ENCODE results near the gene ENOX1. TPM values are rescaled to one million over a fixed set of nuclear protein-coding genes. Genes with fewer than 3 reads are reported as not detected.
A peak's percentile ranks its signal among the peaks of the same experiment; 100 is the strongest.

The ENOX1 gene
- total and polyA plus RNA-seq, 7 donors, result 0.34 to 7.1 (median 1.1) TPM

DNA sequence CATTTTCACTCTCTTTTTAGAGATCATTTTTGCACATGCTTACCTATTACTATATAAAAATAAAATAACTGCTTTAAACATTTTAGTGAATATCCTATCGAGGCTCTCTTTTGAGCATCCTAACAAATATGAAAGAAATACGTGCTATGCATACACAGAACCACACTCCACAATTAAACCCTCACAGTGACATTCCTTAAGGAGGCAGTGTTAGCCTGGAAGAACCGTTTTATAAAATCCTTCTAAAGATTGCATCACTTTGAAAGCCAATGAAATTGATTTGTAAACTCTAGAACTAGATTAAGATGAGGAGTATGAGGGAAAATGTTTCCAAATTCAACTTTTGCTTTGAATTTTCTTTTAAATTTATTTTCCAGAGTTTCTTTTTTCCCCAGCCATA is 11.1 kb upstream of the ENOX1 start:
- no peak overlapping the region for H3K27ac ChIP-seq
- DNase-seq (no peak), ATAC-seq (no peak)
- intact Hi-C loops (cut with DNase I), result no loop called here
- H3K27me3 ChIP-seq (ENCODE audit: insufficient read depth in 3 of 3, low read length in 2 of 3), result no peaks in the 10 kb centered on the region
- 72 to 76% (median 75%) methylated on average over 3 of the region's 3 CpGs for WGBS, 3 donors
- no peaks in the 10 kb centered on the region for H3K36me3 ChIP-seq (ENCODE audit: insufficient read depth in 1 of 2, low read depth in 1 of 2)
- TF ChIP-seq, protein P1, sequence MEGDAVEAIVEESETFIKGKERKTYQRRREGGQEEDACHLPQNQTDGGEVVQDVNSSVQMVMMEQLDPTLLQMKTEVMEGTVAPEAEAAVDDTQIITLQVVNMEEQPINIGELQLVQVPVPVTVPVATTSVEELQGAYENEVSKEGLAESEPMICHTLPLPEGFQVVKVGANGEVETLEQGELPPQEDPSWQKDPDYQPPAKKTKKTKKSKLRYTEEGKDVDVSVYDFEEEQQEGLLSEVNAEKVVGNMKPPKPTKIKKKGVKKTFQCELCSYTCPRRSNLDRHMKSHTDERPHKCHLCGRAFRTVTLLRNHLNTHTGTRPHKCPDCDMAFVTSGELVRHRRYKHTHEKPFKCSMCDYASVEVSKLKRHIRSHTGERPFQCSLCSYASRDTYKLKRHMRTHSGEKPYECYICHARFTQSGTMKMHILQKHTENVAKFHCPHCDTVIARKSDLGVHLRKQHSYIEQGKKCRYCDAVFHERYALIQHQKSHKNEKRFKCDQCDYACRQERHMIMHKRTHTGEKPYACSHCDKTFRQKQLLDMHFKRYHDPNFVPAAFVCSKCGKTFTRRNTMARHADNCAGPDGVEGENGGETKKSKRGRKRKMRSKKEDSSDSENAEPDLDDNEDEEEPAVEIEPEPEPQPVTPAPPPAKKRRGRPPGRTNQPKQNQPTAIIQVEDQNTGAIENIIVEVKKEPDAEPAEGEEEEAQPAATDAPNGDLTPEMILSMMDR (IDR thresholded peaks at IDR 0.05), result no peak
- no peaks in the 10 kb centered on the region for H3K4me1 ChIP-seq
- H3K9me3 ChIP-seq, result no peaks in the 10 kb centered on the region
- no peak overlapping the region for H3K4me3 ChIP-seq

DNA sequence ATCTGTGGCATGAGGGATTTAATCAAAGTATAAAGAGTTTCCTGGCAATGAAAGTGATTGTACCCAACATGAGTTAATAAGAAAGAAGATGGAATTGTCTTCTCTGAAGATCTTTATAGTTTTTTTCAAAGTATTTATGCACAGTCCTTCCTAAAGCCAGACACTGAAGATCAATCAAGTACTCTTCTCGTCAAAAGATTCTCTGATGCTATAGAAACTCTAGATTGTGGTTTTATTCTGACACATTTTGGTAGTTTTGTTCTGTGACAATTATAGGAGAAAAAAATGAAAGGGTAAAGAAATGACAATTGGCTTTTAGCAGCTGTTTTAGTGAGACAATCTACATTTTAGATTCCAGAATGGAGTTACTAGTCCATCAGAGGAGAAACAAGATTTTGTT is 10.4 kb upstream of the ENOX1 start:
- TF ChIP-seq, protein P1 (IDR thresholded peaks at IDR 0.05), result no peak
- Histone ChIP-seq H3K9me3 (no peaks in the 10 kb centered on the region), H3K4me3 (no peak overlapping the region), H3K4me1 (no peaks in the 10 kb centered on the region), H3K27me3 (ENCODE audit: insufficient read depth in 3 of 3, low read length in 2 of 3) (no peaks in the 10 kb centered on the region), H3K27ac (no peak overlapping the region), H3K36me3 (ENCODE audit: insufficient read depth in 1 of 2, low read depth in 1 of 2) (no peaks in the 10 kb centered on the region)
- no peak for DNase-seq
- no peak for ATAC-seq
- WGBS, 3 donors, result 87 to 100% (median 94%) methylated on average over 1 of the region's 1 CpG
- intact Hi-C loops (cut with DNase I), result no loop called here

DNA sequence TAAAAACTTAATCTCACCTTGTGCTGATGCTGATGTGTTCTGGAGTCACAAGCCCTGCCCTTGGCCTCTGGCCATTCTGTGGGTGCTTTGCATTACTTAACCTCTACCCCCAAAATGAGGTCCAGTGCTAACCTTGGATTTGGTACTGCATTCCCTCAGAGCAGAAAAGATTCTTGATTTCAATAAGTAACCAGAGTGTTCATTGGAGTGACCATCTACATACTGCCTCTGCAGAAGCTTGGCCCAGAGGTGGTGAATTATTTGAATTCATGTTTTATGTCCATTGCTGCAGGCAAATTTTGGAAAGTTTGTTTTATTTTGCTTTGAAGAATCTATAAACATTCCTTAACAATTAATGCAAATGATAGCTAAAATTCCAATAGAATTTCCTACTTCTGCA is 7.6 kb upstream of the ENOX1 start:
- no peaks in the 10 kb centered on the region for H3K27me3 ChIP-seq (ENCODE audit: insufficient read depth in 3 of 3, low read length in 2 of 3)
- TF ChIP-seq, protein P1 (IDR thresholded peaks at IDR 0.05), result no peak
- H3K27ac ChIP-seq, result no peak overlapping the region
- intact Hi-C loops (cut with DNase I), result no loop called here
- no peak overlapping the region for H3K4me3 ChIP-seq
- ATAC-seq (no peak), DNase-seq (no peak)
- H3K36me3 ChIP-seq (ENCODE audit: insufficient read depth in 1 of 2, low read depth in 1 of 2), result no peaks in the 10 kb centered on the region
- no peaks in the 10 kb centered on the region for H3K4me1 ChIP-seq
- no peaks in the 10 kb centered on the region for H3K9me3 ChIP-seq

DNA sequence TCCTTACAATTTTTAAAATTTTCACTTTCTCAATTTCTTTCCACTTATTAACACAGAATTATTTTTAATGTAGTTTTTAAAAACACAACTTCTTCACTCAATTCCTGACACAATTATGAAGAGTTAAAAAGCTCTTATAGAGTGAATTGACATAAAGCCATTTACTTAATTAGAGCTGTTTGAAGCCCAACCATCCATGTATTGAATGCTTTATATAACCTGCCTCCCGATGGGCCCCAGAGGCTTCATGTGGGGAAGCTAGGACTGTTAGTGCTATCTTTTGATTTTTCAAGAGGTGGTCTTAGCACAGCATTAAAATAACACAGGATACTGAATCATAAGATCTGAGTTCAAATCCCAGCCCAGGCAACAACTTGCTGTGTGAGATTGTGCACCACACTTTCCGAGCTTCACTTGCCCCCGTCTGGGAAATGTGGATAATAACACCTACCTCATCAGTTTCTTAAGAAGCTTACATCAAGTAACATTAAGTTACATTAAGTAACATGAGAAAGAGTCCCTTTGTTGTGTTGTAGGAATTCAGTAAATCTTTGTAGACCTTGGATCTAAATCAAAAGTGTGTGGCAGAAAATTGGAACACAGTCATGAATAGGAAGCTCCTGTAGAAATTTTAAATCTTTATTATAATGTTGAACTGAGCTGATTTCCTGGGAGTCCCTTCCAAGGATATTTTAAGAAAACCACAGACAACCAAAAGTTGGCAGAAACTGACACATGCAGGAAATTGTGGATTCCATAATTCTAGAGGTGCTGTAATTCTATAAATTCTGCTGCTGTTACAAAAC is 5.5 kb upstream of the ENOX1 start:
- ATAC-seq (no peak), DNase-seq (no peak)
- TF ChIP-seq, protein P1 (IDR thresholded peaks at IDR 0.05), result no peak
- WGBS, 3 donors, result 76 to 83% (median 78%) methylated on average over 3 of the region's 3 CpGs
- Histone ChIP-seq H3K27ac (no peak overlapping the region), H3K4me3 (no peak overlapping the region), H3K4me1 (peaks cover 3% of the 10 kb centered on the region), H3K9me3 (no peaks in the 10 kb centered on the region), H3K36me3 (ENCODE audit: insufficient read depth in 1 of 2, low read depth in 1 of 2) (no peaks in the 10 kb centered on the region), H3K27me3 (ENCODE audit: insufficient read depth in 3 of 3, low read length in 2 of 3) (no peaks in the 10 kb centered on the region)
- intact Hi-C loops (cut with DNase I), result no loop called here

DNA sequence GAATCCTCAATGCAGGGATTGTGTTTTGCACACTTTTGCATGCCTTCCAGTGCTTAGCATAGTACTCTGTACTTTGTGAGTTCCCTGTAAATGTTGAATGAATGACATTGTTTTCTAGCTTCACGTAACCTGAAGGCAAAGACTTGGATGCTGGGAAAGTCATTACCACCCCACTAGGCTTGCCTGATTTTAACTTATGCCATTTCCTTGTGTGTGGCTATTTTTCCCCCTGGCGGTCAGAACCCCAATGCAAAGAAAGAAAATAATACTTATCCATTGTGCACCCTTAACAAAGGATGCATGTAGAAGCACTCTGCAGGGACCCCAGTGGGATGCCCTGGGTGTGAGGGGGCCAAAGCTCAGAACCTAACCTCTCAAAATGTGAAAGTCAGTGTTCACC is 1.2 kb upstream of the ENOX1 start:
- TF ChIP-seq, protein P1 (IDR thresholded peaks at IDR 0.05), result no peak
- peaks cover 8% of the 10 kb centered on the region for H3K4me1 ChIP-seq
- DNase-seq (no peak), ATAC-seq (no peak)
- 72 to 87% (median 78%) methylated on average over 2 of the region's 2 CpGs for WGBS, 3 donors
- H3K27me3 ChIP-seq (ENCODE audit: insufficient read depth in 3 of 3, low read length in 2 of 3), result no peaks in the 10 kb centered on the region
- H3K27ac ChIP-seq, result no peak overlapping the region
- no peaks in the 10 kb centered on the region for H3K36me3 ChIP-seq (ENCODE audit: insufficient read depth in 1 of 2, low read depth in 1 of 2)
- no peaks in the 10 kb centered on the region for H3K9me3 ChIP-seq
- peak overlapping the region; percentile 78 for H3K4me3 ChIP-seq
- intact Hi-C loops (cut with DNase I), result loop anchor here in 1 of 2 donors (5.0 kb wide), 1 partner anchor 481 kb away; no protein-coding TSS in a partner anchor
